ENCODE measurements around the gene BCL7C.

GRCh38 chr16:30840611-30841010 is 53.3 kb downstream of the BCL7C start:
- TF ChIP-seq, protein P1, sequence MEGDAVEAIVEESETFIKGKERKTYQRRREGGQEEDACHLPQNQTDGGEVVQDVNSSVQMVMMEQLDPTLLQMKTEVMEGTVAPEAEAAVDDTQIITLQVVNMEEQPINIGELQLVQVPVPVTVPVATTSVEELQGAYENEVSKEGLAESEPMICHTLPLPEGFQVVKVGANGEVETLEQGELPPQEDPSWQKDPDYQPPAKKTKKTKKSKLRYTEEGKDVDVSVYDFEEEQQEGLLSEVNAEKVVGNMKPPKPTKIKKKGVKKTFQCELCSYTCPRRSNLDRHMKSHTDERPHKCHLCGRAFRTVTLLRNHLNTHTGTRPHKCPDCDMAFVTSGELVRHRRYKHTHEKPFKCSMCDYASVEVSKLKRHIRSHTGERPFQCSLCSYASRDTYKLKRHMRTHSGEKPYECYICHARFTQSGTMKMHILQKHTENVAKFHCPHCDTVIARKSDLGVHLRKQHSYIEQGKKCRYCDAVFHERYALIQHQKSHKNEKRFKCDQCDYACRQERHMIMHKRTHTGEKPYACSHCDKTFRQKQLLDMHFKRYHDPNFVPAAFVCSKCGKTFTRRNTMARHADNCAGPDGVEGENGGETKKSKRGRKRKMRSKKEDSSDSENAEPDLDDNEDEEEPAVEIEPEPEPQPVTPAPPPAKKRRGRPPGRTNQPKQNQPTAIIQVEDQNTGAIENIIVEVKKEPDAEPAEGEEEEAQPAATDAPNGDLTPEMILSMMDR (IDR thresholded peaks at IDR 0.05), result no peak
- TF ChIP-seq POLR2A (IDR thresholded peaks at IDR 0.05), result no peak

Data from lower leg skin (tissue), 3 donors.